CD14-positive monocyte (primary cell): ENCODE results near the gene DNAI1. TPM values are rescaled to one million over a fixed set of nuclear protein-coding genes. Genes with fewer than 3 reads are reported as not detected.

ENCODE experiments used
- DNase-seq, 3 donors: peaks; one replicate each; pipeline ENCODE4 v3.0.0-alpha.2; 2011 to 2022
- H2AFZ ChIP-seq: 2 replicates; pipeline ENCODE4 v1.6.0; 2012; ENCODE audit warnings: mild to moderate bottlenecking, low read depth, low read length, inconsistent platforms; ENCODE audit not compliant: insufficient read depth, poor library complexity, severe bottlenecking
- H3K27ac ChIP-seq, 2 donors: 1 replicate in 1 of 2; 2 replicates in 1 of 2; pipeline ENCODE4 v1.5.1; 2012 to 2013; ENCODE audit warnings: low read length in 2 of 2, control low read depth in 1 of 2, inconsistent platforms in 1 of 2, low read depth in 1 of 2, mild to moderate bottlenecking in 1 of 2
- H3K27me3 ChIP-seq, 2 donors: one replicate each; pipeline versions ENCODE4 v1.6.0 to v1.6.1; 2011 to 2013; ENCODE audit warnings: low read length in 2 of 2; ENCODE audit not compliant: control insufficient read depth in 2 of 2, insufficient read depth in 2 of 2
- H3K36me3 ChIP-seq, 2 donors: replicated peaks in 1 of 2; 1 replicate in 1 of 2; 2 replicates in 1 of 2; pipeline versions ENCODE4 v1.5.1 to v1.6.1; 2012 to 2013; ENCODE audit warnings: low read length in 2 of 2, control low read depth in 1 of 2, inconsistent platforms in 1 of 2, mild to moderate bottlenecking in 1 of 2; ENCODE audit not compliant: insufficient read depth in 2 of 2, control insufficient read depth in 1 of 2
- H3K4me1 ChIP-seq, 2 donors: 1 replicate in 1 of 2; 2 replicates in 1 of 2; pipeline versions ENCODE4 v1.5.1 to v1.6.1; 2012 to 2013; ENCODE audit warnings: low read length in 2 of 2, control low read depth in 1 of 2, inconsistent platforms in 1 of 2, mild to moderate bottlenecking in 1 of 2, moderate library complexity in 1 of 2; ENCODE audit not compliant: insufficient read depth in 2 of 2, control insufficient read depth in 1 of 2
- H3K4me2 ChIP-seq: replicated peaks from 2 replicates; pipeline ENCODE3; 2012; ENCODE audit warnings: low read length, moderate library complexity, mild to moderate bottlenecking; ENCODE audit not compliant: poor library complexity, severe bottlenecking; ENCODE audit errors: extremely low read depth
- H3K4me3 ChIP-seq, 3 experiments: fragments of 200-600 bp in 1 of 3; sonication (generic) in 1 of 3; replicated peaks in 1 of 3; 1 replicate in 2 of 3; 2 replicates in 1 of 3; pipeline ENCODE4 v1.5.1; 2011 to 2013; ENCODE audit warnings: low read length in 3 of 3, mild to moderate bottlenecking in 3 of 3, control low read depth in 2 of 3, low read depth in 2 of 3, inconsistent platforms in 1 of 3, moderate library complexity in 1 of 3
- H3K79me2 ChIP-seq: 2 replicates; pipeline ENCODE4 v1.6.0; 2012; ENCODE audit warnings: mild to moderate bottlenecking, control low read depth, inconsistent platforms, low read length, moderate library complexity; ENCODE audit not compliant: insufficient read depth
- H3K9ac ChIP-seq: 2 replicates; pipeline ENCODE4 v1.6.0; 2017; ENCODE audit warnings: low read length, mild to moderate bottlenecking; ENCODE audit not compliant: insufficient read depth, poor library complexity, severe bottlenecking
- H3K9me3 ChIP-seq, 2 donors: replicated peaks in 1 of 2; 1 replicate in 1 of 2; 2 replicates in 1 of 2; pipeline versions ENCODE4 v1.5.1 to v1.6.1; 2012 to 2013; ENCODE audit warnings: low read length in 2 of 2, control low read depth in 1 of 2; ENCODE audit not compliant: control insufficient read depth in 1 of 2, insufficient read depth in 1 of 2
- H4K20me1 ChIP-seq: 2 replicates; pipeline ENCODE4 v1.6.0; 2012; ENCODE audit warnings: mild to moderate bottlenecking, low read length, control low read depth, moderate library complexity; ENCODE audit not compliant: insufficient read depth
- H3K27ac Mint-ChIP-seq, 7 donors: one replicate each; pipeline ENCODE4 v1.8.0; 2020; ENCODE audit warnings: mild to moderate bottlenecking in 7 of 7, mixed read lengths in 7 of 7, moderate library complexity in 6 of 7, inconsistent platforms in 2 of 7
- H3K27me3 Mint-ChIP-seq, 3 donors: one replicate each; pipeline ENCODE4 v1.8.0; 2021 to 2022; ENCODE audit warnings: low read depth in 3 of 3, mild to moderate bottlenecking in 3 of 3, mixed read lengths in 3 of 3, moderate library complexity in 3 of 3, inconsistent platforms in 1 of 3
- H3K36me3 Mint-ChIP-seq, 2 donors: one replicate each; pipeline ENCODE4 v1.8.0; 2020; ENCODE audit warnings: mixed read lengths in 2 of 2, inconsistent platforms in 1 of 2, mild to moderate bottlenecking in 1 of 2
- H3K4me1 Mint-ChIP-seq: one replicate; pipeline ENCODE4 v1.8.0; 2020; ENCODE audit warnings: mild to moderate bottlenecking, mixed read lengths
- H3K4me3 Mint-ChIP-seq, 2 donors: one replicate each; pipeline ENCODE4 v1.8.0; 2020; ENCODE audit warnings: mild to moderate bottlenecking in 2 of 2, mixed read lengths in 2 of 2, moderate library complexity in 1 of 2
- H3K9me3 Mint-ChIP-seq, 7 donors: one replicate each; pipeline ENCODE4 v1.8.0; 2020 to 2022; ENCODE audit warnings: mixed read lengths in 7 of 7, mild to moderate bottlenecking in 6 of 7, moderate library complexity in 6 of 7, inconsistent platforms in 2 of 7
- CTCF ChIP-seq: fragments of 200-600 bp; IDR thresholded peaks from one replicate; pipeline ENCODE4 v1.8.0; 2022; ENCODE audit warnings: antibody characterized with exemption, mild to moderate bottlenecking
- WGBS: methylation state at CpG from one replicate; pipeline ENCODE4 v1.1.5; 2013; ENCODE audit warnings: missing lambda C conversion rate; ENCODE audit not compliant: insufficient coverage; 5-methylcytosine and 5-hydroxymethylcytosine counted together
- intact Hi-C, 2 donors: fragments of 100-400 bp; cut with micrococcal nuclease; formaldehyde crosslinking; loops; one replicate each; pipeline versions ENCODE4 v1.15.0 to v1.15.1; 2023
- polyA plus RNA-seq, 3 donors: library from polyadenylated mRNA; depleted of rRNA in 1 of 3; unstranded in 2 of 3; stranded (reverse) in 1 of 3; fragments of 300-500 nt in 2 of 3; fragments of >200 nt in 1 of 3; fragmentation: Illumina TruSeq in 2 of 3; gene quantifications; 1 replicate in 2 of 3; 2 replicates in 1 of 3; pipeline ENCODE4 v1.2.3, GENCODE V29; 2012 to 2021

The DNAI1 gene
- polyA plus RNA-seq, 3 donors: not detected

GRCh38 chr9:34549407-34549732 lies 90.8 kb downstream of the DNAI1 start:
- no peak overlapping the region for H3K27ac Mint-ChIP-seq
- Histone ChIP-seq H3K4me2 (no peak overlapping the region), H4K20me1 (no peaks in the 10 kb centered on the region), H3K79me2 (no peaks in the 10 kb centered on the region), H3K9ac (no peak overlapping the region), H2AFZ (no peak overlapping the region), H3K4me3 (no peak overlapping the region), H3K36me3 (no peaks in the 10 kb centered on the region), H3K9me3 (no peaks in the 10 kb centered on the region), H3K27ac (no peak overlapping the region), H3K27me3 (no peaks in the 10 kb centered on the region), H3K4me1 (no peaks in the 10 kb centered on the region)
- no peak overlapping the region for H3K4me3 Mint-ChIP-seq
- H3K9me3 Mint-ChIP-seq: no peaks in the 10 kb centered on the region
- peaks cover 3 to 20% (median 12%) of the 10 kb centered on the region in 3 donors for H3K27me3 Mint-ChIP-seq
- intact Hi-C loops: no loop called here
- no peaks in the 10 kb centered on the region for H3K4me1 Mint-ChIP-seq
- H3K36me3 Mint-ChIP-seq: no peaks in the 10 kb centered on the region
- WGBS: 100% methylated on average over 2 of the region's 5 CpGs
- no peak for DNase-seq
- TF ChIP-seq CTCF: no peak

- no peak for DNase-seq
- Mint-ChIP-seq H3K36me3 (no peaks in the 10 kb centered on the region), H3K27me3 (peaks cover 3 to 22% (median 10%) of the 10 kb centered on the region in 3 donors), H3K9me3 (no peaks in the 10 kb centered on the region), H3K4me1 (no peaks in the 10 kb centered on the region), H3K27ac (no peak overlapping the region), H3K4me3 (no peak overlapping the region)
- Histone ChIP-seq H3K9me3 (no peaks in the 10 kb centered on the region), H3K27ac (no peak overlapping the region), H3K4me2 (no peak overlapping the region), H3K36me3 (no peaks in the 10 kb centered on the region), H3K9ac (no peak overlapping the region), H3K4me3 (no peak overlapping the region), H4K20me1 (no peaks in the 10 kb centered on the region), H3K4me1 (no peaks in the 10 kb centered on the region), H2AFZ (no peak overlapping the region), H3K79me2 (no peaks in the 10 kb centered on the region), H3K27me3 (no peaks in the 10 kb centered on the region)
- intact Hi-C loops: no loop called here
- no peak for TF ChIP-seq CTCF
- WGBS: 79% methylated on average over 4 of the region's 12 CpGs
Measured at GRCh38 chr9:34550016-34550680, 91.5 kb downstream of the DNAI1 start.
